Measurements from ENCODE around the gene JPH3.
A peak's percentile ranks its signal among the peaks of the same experiment; 100 is the strongest.

JPH3 gene

DNA sequence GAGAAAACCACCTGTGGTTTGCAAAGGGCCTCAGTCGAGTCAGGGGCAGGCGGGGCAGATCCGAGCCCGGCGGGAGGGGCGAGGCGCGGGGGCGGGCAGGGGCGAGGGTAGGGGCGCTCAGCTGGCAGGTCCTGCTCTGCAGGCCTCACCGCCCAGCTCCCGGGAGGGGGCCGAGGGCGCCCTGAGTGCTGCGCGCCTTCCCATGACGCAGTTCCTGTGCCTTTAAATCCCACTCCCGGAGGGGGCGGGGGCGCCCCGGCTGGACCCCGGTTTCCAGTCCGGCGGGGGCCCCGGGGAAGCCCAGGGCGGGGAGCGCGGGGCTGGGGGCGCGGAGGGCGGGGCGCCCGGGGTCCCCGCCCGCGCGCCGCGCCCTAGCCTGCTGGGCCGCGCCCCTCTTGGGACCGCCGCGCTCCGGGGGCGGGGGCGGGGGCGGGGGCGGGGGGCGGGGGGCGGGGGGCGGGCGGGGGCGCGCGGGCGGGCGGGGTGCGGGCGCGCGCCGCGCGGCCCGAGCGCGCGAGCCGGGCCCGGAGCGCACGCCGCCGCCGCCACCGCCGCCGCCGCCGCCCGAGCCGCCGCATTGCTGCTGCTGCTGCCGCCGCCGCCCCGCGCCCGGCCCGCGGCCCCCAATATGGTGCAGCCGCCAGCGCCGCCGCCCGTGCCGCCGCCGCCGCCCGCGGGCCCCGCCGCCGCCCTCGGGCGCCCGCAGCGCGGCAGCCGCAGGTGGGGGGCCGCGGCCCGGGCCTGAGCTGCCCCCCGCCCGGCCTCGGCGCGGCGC, at the start of gene JPH3:
JPH3 (plus strand) TSS at position 508 of the 775 bp plus-strand sequence. CDS start 639 bp downstream, outside the sequence.
- no peak for DNase-seq

DNA sequence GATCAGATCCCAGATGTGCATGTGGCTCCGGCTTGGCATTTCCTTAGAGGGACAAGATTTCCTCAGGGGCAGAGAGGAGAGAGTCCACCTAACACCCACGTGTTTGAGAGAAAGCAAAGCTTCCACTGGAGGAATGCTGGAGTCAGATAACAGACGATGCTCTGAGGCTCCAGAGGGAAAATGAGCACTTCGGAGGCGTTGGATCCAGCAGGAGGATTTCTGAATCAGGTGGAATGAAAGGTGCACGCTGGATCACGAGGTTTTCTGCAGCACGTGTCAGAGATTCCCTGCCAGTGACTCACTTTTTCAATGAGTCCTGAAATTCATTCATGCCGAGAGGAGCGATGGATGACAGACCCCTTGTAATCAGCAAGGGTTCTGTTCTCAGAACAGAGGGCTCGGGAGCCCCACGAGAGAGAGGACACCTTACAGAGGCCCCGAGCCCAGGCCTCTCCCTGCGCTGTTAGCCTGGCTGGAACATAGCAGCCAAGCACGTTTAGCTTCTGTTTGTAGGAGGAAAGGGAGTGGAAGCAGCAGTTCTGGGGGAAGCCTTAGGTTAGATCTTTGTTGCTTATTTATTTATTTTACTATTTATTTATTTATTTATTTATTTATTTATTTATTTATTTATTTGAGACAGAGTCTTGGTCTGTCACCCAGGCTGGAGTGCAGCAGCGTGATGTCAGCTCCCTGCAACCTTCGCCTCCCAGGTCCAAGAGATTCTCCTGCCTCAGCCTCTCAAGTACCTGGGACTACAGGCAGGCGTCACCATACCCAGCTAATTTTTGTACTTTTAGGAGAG, 49.3 kb upstream of the JPH3 start:
- DNase-seq = no peak

DNA sequence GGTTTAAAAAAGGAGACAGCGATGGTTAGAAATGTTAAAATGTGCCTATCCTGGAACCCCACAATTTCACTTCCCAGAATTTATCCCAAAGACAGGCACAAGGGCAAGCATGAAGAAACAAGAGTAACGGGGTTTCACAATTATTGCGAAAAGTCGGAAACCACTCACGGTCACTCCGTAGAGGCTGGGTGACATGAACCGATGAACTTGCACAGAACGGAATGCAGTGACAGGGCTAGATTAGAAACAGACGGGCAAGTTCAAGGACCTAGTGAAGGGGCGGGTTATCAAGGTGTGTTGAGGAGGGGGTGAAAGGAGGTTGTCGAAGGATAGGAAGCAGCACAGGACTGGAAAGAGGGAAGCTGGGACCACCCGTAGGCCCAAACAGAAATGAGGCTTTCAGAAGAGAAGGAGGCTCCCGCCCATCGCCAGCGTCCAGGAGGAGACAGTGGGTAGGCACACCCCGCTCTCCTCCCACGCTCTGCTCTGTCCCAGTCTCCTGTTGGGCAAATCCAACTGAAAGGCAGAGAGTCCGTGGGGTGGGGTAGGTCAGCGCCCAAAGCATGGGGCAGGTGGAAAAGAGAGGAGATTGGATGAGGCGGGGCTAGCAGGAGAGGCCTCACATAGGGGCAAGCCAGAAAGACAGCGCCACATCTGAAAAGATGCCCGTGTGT, 47.4 kb upstream of the JPH3 start:
- DNase-seq = peak; percentile 91

DNA sequence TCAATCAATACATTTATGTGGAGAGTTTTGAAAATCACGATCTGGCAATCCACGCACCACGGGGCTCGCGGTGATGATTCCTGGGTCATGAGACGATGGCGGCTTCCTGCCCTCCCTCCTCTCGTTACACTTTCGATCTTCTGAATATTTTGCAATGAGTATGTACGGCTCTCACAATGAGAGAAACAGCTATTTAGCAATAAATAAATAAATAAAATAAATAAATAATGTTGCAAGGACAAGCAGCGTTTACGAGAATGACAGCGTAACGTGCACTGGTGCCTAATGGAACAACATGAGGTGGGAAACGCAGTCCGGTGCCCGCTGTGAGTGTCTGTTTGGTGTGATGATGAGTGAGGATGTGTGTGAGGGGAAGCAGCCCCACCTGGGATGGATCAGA, 46.7 kb upstream of the JPH3 start:
- DNase-seq = no peak

DNA sequence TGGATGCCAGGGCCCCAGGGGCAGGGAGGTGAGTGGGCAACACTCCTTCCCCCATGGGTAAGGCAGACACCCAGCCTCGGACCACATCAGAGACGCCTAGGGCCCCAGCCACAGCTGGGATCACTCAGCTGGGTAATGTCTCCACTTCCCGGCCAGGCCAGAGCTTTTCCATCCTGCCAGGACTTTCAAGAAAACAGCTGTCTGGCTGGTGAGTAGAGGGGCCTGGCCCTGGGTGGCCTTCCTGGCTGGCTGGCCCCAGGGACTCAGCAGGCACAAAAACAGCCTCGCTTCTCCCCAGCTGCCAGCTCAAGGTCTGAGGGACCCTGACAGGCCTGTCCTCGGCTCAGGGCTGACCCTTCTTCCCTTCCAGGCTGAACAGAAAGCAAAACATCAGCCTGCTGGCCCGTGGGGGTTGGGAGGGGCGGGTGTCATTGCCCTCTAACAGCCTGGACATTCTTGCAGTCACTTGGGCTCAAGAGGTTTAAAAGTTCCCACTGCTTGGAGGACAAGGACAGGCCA, 45.3 kb upstream of the JPH3 start:
- DNase-seq = no peak

DNA sequence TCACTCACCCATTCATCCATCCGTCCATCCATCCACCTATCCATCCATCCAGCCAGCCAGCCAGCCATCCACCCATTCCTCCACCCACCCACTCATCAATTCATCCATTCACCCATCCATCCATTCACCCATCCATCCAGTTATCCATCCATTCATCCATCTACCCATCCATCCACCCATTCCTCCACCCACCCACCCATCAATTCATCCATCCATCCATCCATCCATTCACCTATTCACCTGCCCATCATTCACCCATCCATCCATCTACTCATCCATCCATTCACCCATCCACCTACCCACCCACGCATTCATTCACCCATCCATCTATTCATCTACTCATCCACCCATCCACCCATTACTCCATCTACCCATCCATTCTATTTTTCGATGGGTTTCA, 43.6 kb upstream of the JPH3 start:
- DNase-seq = no peak

DNA sequence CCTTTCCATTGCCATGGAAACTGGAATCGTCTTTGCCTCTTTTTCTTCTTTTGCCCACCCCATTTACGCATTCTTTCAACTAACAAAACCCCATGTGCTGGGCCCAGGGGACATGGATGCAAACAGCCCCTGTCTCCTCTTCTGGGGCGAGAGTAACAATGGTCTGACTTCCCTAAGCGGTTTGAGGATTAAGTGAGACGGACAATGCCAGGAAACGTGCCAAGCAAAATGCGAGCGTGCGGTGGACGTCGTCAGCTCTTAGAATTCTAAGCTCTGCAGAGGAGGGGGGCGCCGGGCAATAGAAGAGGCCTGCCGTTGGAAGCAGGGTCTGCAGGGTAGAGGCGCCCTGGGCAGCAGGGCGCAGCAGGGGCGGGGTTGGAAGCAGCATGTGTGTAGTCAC, 42.4 kb upstream of the JPH3 start:
- DNase-seq = no peak

DNA sequence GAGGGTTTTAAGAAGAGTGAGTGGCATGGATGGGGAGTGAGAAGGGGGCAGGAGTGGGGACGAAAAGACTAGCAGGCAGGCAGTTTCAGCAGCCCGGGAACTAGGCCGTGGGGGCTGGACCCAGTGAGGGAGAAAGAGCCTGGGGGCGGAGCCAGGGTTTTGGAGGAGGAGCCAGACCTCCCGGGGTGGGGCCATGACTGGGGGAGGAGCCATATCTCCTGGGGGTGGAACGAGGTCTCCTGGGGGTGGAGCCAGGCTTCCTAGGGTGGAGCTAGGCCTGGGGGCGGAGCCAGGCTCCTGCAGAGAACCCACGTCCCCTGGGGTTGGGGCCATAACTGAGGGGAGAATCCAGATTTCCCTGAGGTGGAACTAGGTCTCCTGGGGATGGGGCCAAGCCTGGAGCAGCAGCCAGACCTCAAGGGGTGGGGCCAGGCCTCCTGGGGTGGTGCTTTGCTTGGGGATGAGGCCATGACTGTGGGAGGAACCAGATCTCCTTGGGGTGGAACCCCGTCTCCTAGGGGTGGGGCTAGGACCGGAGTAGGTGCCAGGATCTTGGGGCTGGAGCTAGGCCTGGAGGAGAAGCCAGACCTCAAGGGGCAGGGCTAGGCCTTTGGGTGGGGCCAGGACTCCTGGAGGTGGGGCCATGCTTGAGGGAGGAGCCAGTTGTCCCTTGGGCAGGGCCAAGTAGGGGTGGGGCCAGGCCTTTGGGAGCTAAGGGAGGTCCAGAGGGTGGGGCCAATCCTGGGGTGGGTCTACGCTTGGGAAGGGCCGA, 41.7 kb upstream of the JPH3 start:
- no peak for DNase-seq

DNA sequence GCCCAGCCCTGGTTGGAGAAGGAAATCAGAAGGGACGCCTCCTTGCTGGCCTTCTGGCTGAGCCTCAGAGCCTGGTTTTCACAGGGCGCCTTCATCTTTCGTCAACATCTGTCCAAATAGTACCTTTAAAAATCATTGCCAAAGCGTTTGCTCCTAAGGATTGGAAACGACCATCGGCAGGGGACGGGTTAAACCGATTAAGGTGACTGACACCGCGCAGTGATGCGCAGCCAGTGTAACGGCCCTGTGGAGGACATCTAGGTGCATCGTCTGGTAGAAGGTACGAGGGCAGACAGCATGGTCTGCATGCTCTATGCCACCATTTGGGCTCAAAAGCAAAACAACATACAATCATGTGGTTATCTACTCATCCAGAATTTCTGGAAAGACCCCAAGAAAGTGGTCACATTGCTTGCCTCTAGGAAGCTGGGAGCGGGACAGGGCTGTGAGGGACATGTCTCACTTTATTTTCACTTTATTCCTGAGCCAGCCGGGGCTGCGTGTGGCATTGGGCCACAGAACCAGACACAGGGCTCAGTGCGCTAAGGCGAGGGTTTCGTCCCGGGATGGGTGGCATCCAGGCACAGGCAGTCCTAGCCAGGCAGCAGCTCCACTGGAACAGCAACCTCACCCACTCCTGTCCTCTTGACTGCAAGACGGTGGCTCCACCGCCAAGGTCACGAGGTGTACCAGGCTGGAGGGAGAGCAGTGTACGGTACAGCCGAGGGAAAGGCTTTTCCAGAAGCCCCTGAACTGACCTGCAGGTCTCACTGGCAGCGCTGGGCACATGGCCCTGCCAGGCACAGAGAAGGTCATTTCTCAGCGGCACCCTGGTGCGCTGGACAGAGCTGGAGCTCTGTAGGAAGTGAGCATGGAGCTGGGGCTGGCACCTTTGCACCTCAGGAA, 40.9 kb upstream of the JPH3 start:
- DNase-seq = no peak

DNA sequence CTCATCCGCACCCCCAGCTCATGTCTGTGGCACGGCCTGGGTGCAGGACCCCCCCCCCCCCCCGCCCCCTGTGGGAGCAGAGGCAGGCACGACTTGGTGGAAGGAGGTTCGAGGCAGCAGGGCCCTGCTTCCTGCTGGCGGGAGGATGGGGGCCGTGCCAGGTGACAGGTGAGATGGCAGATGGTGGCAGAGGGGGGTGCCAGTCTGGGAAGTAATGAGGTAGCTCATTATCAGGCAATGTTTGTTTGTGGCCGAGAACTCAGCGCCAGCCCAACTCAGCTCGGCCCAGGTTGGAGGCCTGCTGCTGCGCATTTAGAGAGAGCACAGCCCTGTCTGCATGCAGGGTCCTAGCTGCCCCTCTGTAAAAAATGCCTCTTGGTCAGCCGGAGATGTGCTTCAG, 40.1 kb upstream of the JPH3 start:
- DNase-seq = no peak

DNA sequence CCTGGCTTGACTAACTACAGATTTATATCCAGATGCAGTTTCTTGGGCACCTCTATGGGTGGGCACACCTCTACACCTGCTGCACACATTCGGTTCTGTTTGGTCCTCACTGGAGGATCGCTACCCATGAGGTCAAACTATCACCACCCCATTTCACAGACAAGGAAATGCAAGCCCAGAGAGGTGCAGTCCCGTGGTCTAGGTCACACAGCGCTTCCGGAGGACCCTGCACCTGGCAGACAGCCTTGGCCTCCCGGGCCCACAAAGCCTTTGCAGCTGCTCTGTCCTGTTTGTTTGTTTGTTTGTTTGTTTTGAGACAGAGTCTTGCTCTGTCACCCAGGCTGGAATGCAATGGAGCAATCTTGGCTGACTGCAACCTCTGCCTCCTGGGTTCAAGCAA, 39.3 kb upstream of the JPH3 start:
- no peak for DNase-seq

DNA sequence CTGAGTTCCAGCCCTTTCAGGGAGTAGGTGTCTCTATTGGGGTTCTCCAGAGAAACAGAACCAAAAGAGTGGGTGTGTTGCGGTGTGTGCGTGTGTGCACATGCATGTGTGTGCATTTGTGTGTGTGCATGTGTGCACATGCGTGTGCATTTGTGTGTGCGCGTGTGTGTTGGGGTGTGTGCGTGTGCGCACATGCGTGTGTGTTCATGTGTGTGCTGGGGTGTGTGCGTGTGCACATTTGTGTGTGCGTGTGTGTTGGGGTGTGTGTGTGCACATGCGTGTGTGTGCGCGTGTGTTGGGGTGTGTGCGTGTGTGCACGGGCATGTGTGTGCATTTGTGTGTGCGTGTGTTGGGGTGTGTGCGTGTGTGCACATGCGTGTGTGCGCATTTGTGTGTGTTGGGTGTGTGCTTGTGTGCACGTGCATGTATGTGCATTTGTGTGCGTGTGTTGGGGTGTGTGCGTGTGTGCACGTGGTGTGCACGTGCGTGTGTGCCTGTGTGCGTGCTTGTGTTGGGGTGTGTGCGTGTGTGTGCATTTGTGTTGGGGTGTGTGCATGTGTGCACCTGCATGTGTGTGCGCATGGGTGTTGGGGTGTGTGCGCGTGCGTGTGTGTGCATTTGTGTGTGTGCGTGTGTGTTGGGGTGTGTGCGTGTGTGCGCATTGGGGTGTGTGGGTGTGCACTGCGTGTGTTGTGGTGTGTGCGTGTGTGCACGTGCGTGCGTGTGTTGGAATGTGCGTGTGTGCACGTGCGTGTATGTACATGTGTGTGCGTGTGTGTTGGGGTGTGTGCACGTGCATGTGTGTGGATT, 38.4 kb upstream of the JPH3 start:
- no peak for DNase-seq

DNA sequence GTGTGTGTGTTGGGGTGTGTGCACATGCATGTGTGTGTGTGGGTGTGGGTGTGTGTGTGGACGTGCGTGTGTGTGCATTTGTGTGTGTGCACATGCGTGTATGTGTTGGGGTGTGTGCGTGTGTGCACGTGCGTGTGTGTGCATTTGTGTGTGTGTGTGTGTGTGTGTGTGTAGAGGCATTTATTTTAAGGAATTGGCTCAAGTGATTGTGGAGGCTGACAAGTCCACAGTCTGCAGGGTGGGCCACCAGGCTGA, 37.9 kb upstream of the JPH3 start:
- no peak for DNase-seq

DNA sequence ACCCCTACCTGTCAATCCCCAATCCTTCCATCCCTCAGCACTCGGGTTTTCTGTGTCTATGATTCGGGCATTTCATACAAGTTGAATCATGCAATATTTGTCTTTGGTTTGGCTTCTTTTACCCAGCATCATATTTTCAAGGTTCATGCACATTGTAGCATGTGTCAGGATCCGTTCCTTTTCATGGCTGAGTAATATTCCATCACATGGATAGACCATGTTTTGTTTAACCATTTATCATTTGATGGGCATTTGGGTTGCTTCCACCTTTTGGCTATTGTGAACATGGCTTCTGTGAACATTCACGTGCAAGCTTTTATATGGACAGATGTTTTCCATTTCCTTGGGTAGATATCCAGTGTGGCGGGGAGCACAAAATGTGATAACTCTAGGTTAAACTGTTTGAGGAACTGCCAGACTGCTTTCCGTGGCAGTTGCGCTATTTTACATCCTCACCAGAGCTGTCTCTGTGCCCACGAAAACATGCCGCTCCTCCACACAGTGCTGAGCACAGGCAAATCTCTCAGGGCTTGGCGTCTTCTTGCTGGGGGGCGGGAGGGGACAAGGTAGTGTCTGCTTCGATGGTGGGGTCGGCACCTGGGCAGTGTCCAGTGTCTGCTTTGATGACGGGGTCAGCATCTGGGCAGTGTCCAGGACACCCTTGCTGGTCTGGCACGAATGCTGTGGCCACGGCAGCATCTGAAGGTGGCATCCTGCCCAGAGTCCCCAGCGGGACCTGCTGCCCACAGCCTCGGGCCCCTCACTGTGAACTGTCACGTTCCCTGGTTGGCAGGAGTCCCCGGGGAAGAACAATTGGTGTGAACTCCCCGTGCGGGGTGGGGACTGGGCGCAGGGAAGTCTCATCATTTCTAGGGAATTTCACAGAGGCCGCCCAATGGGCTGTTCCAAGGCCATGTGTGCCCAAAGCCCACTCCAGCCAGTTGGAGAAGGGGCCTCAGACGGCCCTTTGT, 32.4 kb upstream of the JPH3 start:
- DNase-seq = no peak

DNA sequence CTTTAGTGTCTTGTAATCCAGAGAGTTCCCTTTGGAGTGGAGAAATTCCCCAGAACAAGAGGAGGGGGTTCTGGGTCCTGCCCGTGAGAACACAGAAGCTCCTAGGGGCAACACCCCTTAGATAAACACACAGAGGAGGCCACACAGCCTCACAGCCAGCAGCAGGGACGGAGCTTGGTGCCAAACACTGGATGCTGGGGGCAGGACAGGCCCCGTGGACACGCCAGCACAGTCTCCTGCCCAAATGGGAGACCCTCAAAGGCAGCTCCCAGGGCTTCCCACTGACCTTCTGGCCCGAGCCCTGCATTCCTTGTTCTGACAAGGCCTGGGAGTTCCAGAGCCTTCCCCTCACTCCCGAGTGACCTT, 31.8 kb upstream of the JPH3 start:
- DNase-seq = no peak

DNA sequence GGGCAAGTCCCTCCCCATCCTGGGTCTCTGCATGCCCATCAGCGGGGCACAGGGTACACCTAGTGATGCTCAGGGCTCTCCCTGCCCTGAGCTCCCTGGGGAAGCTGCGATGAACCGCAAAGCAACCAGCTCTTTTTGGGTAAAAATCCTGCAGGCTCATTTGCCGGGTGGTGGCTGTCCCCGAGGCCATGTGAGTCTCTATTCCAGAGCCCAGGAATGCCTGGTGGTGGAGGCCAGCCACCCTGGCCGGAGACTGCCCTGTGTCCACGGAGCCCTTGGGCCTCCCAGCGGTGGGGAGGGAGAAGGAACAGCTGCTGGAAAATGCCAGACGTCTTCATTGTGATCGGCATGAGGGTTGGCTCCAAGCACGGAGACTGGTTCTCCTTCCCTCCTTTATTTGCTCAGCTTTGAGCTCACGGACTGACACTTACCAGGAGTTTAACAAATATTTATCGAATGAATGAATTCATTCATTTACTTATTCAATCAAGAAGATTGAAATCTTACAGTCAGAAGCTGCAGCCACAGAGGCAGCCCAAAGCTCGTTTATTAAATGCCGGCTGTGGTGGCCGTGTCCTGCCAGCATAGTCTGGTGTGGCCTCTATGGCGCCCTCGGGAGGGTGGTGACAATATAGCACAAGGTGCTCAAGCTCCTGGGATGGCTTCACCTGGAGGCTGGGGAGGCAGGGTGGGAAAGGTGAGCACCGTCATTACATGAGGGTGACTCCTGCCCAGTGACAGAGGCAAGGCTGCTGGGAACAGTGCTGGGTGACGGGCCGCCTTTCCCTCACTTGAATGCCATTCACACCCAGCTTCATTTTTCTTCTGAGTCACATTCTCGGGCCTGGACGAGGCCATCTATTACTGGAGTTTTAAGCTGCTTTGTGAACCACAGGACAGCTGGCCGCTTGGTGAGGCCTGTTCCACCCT, 31.1 kb upstream of the JPH3 start:
- no peak for DNase-seq

DNA sequence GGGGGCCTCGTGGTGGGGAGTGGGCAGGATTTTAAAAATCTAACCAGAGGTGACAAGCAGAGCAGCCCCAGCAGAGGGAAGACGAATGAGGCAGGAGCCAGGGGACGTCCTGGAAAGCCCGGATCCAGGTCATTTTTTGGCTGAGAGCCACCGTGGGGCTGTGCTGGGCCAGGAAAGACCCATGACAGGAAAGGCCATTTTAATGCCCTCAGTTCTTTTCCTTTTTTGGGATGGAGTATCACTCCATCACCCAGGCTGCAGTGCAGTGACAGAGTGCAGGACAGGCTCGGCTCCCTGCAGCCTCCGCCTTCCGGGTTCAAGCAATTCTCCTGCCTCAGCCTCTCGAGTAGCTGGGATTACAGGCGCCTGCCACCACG, 30.5 kb upstream of the JPH3 start:
- DNase-seq = no peak

DNA sequence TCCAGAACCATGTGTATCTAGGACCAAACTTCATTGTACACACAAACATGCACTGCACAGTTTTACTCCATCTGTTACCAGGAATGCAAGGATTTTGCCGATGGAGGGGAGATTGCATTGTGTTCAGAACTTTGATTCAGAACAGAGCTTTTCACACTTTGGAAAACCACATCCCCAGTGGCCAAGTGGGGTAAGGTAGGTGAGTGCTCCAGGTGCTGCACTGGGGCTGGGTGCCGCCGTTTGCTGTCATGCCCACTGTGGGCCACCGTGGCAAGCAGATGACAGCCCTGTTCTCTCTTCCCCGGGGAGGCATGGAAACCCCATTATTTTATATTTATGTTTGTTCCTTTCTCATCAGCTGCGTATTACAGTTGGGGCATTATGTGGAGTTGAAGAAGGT, 29.3 kb upstream of the JPH3 start:
- no peak for DNase-seq

All from MV-4-11 (cell line).